GM18511 (cell line): ENCODE data around the gene TIMP4.
A peak's percentile ranks its signal among the peaks of the same experiment; 100 is the strongest.

Experiments used
- ATAC-seq: cut with Tn5 transposase; IDR thresholded peaks from one replicate; pipeline ENCODE4 v1.9.1; 2021; ENCODE audit warnings: mild to moderate bottlenecking, moderate library complexity; ENCODE audit not compliant: unreplicated experiment

TIMP4 gene

DNA sequence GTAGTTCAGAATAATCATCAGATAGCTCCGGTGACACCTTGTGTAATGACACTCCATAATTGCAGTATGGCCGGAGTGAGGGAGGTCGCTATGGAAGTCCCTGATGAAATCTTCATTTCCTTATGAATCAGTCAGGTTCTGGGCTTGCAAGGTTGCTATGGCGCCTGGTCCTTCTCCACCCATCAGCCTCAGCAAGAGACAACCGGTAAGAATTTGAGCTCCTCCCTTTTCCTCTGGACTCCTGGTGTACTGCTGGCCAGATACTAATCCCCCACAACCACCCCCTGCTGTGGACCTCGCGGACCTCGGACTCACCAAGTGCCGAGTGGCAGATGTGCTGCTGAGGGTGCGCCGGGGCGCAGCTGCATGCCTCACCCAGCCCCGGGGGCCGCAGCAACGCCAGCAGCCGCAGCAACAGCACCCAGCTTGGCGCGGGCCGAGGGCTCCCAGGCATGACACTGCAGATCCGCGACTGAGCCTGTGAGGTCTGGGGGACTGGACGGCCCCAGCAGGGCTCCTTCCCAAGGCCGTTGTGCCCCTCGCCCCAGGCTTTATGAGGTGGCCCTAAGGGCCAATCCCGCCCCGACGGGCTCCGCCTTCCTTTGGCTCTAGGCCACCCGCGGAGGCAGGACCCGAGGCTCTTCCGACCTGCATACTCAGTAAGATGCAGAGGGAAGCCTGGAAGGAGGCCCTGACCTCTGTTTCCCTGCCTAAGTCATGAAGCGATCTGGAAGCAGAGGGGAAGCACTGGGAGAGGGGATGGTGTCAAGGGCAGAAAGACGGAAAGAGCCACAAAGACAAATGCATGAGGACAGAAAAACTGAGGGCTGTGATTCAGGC is at the start of gene TIMP4:
Gene TIMP4 (minus strand): TSS at position 526 of the 840 bp plus-strand sequence. CDS start 72 bp downstream, at position 454.
- ATAC-seq, result no peak

GRCh38 chr3:12205171-12205570 is 46.5 kb upstream of the TIMP4 start:
- no peak for ATAC-seq

DNA sequence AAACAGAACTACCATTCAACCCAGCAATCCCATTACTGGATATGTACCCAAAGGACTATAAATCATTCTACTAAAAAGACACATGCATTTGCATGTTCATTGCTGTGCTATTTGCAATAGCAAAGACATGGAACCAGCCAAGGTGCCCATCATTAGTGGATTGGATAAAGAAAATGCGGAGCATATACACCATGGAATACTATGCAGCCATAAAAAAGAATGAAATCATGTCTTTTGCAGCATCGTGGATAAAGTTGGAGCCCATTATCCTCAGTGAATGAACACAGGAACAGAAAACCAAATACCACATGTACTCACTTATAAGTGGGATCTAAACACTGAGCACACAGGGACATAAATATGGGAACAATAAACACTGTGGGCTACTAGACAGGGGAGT is 43.1 kb upstream of the TIMP4 start:
- no peak for ATAC-seq

GRCh38 chr3:12198301-12198700 is 39.6 kb upstream of the TIMP4 start:
- ATAC-seq, result no peak

DNA sequence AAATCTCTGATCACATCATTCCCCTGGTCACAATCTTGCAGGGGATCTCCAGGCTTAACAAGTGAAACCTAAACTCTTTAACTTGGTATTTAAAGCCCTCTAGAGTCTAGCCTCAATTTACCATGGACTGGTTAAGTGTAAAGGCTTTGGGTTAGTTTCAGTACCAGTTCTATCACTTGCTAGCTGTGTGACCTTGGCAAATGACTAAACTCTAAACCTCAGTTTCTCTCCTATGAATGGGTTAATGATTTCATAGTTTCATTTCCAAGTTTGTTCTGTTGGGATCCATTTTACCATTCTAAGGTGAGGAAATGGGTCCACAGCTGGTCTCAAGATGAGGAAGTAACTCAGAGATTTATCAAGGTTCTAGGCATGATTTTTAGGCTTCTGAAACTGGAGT is 38.8 kb upstream of the TIMP4 start:
- ATAC-seq, result peak; percentile 40

DNA sequence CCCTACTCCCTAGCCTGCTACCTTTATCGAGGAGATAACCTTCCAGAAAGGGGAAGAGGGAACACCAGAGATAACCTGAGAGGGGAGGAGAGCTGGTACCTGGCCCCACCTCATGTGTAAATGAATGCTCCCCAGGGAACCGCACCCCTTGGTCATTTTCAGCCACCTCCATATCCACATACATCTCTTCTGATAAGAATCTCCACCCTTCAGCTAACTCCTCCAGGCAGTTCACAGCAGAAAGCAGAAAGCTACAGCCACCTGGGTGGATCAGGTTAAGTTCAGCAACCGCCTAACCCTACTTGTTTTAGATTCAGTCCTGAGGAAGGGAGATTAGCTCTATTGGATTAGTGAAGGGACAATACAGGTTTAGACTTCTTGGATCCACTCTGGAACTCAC is 38.0 kb upstream of the TIMP4 start:
- no peak for ATAC-seq

GRCh38 chr3:12195231-12195630 is 36.5 kb upstream of the TIMP4 start:
- ATAC-seq, result no peak

GRCh38 chr3:12194669-12195161 is 36.0 kb upstream of the TIMP4 start:
- peak; percentile 55 for ATAC-seq

GRCh38 chr3:12194209-12194608 is 35.5 kb upstream of the TIMP4 start:
- peak; percentile 52 for ATAC-seq

GRCh38 chr3:12193485-12194165 is 34.9 kb upstream of the TIMP4 start:
- ATAC-seq, result peak; percentile 60

DNA sequence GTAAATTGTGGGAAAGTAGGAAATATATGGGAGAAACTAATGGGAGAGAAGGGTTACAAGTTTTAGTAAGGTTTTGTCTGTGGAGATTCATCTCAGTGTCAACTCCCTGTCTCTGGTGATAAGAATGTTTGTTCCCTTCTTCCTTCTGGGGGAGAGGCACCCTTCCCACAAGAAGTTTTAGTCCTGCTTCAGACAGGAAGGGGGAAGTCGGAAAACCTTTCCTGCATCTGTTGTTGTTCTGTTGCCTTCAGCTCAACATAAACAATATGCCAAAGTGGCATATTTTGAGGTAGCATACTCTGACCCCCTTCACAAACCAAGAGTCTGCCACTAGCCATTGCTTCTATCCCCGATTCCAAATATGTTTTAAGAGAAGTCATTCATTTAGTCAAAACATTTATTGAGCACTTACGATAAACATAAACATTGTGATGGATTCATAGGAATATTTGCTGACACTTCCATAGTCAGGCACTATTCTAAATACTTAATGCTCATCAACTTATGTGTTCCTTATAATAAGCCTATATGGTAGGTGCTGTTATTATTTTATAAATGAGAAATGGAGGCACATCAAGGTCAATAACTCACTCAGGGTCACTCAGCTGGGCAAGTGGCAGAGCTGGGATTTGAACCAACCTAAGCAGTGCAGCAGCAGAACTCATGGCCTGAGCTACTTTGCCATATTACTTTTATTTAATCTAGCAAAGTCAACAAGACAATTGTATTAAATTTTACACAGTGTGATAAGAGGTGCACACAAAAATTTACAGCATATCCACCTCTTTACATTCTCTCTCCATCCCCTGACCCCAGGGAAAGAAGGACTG is 34.2 kb upstream of the TIMP4 start:
- ATAC-seq, result no peak

DNA sequence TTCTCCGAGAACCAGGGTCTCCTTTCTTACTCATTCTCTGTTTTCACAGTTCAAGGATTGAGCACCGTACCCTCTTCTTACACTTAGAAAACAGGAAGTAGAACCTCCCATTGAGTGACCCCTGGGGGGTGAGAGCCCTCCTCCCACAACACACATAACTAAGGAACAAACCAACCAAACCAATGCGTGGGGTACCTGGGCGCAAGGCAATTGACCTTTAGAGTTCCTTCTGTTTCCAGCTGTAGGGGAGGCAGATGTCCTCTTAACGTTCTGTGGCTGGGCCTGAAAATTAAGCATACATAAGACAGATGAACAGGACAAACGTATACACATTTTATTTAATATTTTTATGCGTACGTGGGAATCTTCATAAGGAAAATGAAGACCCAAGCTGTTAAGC is 33.5 kb upstream of the TIMP4 start:
- no peak for ATAC-seq

- ATAC-seq, result no peak
Observed at GRCh38 chr3:12191559-12191958, 32.8 kb upstream of the TIMP4 start.

GRCh38 chr3:12190832-12191231 is 32.1 kb upstream of the TIMP4 start:
- ATAC-seq, result no peak

- ATAC-seq, result no peak
Observed at GRCh38 chr3:12190221-12190807, 31.6 kb upstream of the TIMP4 start.

DNA sequence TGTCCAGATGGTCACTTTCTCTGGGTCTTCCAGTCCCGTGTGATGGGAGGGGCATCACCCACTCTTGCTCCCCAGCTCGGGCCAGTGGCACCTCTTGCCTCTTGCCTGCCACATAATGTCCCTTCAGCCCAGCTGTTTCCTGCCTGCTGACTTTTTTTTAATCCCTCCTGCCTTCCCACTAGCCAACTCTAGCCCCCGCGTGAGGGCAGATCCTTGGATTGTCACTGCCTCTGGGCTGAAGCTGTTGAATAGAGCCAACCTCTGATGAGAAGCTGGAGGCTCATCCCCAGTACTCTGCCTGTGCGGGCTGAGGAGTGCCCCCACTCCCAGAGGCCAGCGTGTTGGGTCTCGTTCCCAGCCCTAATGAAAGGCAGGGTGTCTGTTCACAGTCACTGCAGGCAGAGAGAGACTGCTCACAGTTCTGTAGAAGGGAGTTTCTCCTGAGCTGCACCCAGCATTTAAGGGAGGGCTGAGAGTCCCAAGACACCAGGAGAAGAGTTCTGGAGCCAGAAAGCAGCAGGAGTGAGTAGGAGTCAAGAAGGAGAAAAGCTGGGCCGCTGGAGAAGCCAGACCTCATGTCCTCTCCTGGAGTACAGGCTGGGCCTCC is 30.1 kb upstream of the TIMP4 start:
- ATAC-seq, result no peak

GRCh38 chr3:12188328-12188648 is 29.6 kb upstream of the TIMP4 start:
- peak; percentile 6 for ATAC-seq

GRCh38 chr3:12187448-12188327 is 29.0 kb upstream of the TIMP4 start:
- peak; percentile 82 for ATAC-seq

GRCh38 chr3:12186515-12187286 is 28.0 kb upstream of the TIMP4 start:
- no peak for ATAC-seq
